GM21447 (cell line): ENCODE results near the gene KATNAL2.

Source experiments
- ATAC-seq: cut with Tn5 transposase; IDR thresholded peaks from one replicate; pipeline ENCODE4 v1.9.1; 2021; ENCODE audit not compliant: unreplicated experiment

The KATNAL2 gene

GRCh38 chr18:47109720-47110119, 192.3 kb downstream of the KATNAL2 start:
- ATAC-seq = no peak

DNA sequence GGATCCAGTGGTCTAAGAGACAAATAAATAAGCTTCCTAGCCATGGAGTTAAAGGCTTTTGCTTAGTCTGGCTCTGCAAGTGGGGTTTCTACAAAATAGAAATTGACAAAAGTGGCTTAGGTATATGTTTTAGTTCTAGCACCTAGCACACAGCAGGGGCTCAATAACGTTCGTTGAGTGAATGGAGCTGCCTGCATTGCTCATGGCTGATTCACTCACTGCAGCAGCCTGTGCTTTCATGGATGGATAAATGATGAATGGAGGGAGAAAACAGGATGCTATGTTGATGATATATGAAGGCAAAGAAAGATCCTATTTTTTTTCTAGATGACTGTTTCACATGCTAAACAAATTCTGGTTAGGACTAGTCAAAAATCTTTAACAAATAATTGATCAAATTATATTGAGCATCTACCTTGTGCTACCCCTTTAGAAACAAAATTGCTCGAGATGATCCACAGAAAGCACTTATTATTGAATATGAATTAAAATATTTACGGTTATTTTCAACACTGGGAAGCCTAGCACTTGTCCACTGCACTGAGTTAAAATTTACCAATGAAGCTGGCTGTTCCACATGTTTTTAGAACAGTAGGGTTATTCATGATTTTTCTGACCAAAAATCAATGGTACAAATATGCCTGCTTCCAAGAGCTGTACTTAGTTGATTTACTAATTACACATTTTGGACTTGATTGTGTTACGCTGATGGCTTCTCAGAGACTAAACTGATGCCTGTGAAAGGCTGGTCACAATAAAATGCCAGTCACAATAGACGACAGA, 193.3 kb downstream of the KATNAL2 start:
- no peak for ATAC-seq

- ATAC-seq = no peak
Measured at GRCh38 chr18:47113796-47114540, 196.6 kb downstream of the KATNAL2 start.

DNA sequence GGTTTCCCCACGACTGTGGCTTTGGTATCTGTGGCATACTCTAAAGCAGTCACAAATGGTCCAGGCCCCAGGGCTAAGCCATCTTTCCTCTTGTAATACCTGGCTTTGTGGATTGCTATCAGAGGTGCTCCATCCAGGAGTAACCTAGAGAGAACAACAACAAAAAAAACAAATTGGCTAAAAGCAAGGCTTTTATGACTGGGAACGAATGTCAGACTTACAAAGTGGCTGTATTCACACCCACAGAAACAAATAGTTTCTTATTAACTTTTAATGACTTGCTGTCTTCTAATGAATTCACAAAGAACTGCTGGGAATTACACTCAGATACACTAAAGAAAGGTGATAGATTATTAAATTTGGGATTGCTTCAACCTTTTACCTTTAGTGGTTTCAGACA, 197.8 kb downstream of the KATNAL2 start:
- ATAC-seq = no peak

DNA sequence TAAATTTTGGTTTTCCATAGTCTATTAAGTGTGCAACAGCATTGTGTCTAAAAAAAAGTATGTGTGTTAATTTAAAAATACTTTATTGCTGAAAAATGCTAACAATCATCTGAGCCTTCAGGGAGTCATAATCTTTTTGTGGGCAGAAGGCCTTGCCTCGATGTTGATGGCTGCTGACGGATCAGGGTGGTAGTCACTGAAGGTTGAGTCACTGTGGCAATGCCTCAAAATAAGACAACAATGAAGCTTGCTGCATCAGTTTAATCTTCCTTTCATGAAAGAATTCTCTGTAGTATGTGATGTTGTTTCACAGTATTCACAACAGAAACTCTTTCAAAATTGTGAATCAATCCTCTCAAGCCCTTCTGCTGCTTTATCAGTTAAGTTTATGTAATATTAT, 201.6 kb downstream of the KATNAL2 start:
- ATAC-seq = no peak

GRCh38 chr18:47120428-47120827, 203.0 kb downstream of the KATNAL2 start:
- peak; percentile 92 for ATAC-seq

DNA sequence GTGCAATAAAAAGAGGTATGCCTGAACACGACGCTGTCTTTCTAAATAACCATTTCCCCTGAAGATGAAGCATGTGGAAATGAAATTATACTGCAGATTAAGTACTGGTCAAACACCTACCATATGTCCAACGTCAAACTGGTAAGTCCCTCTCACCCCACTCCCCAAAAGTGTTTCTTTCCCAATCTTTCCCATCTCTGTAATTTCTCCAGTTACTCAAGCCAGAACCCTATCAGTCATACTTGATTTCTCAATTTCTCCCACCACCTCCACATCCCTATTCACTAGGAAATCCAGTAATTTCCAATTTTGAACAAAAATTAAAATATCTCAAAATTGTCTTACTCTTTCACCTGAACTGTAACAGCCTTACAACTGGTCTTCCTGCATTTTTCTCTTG, 203.7 kb downstream of the KATNAL2 start:
- no peak for ATAC-seq

DNA sequence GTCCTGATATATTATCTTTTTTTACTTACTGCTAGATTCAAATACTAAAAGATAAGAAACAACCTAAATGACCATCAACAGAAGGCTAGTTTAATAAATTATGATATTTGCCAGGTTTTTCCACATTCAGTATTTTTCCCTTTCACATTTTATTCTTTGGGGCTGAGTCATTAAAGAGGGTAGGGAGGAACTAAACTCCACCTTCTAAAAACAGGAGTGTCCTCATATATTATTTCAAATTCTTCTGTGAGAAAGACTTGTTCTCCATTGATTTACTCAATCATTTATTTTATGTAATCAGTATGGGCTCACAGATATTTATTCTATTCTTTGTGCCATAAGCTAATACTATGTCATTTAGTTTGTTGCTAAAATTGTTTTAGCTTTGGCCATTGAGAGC, 223.9 kb downstream of the KATNAL2 start:
- ATAC-seq = no peak

DNA sequence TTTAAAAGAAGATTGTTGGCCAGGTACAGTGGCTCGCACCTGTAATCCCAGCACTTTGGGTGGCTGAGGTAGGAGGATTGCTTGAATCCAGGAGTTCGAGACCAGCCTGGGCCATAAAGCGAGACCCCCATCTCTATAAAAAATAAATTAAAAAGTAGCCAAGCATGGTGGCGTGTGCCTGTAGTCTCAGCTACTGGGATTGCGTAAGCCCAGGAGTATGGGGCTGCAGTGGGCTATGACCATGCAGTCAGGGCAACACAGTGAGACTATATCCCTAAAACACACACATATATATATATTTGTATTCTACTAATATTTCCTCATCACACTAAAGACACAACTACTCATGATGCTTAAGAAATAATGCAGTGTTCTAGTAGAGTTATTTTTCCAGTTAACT, 225.8 kb downstream of the KATNAL2 start:
- no peak for ATAC-seq

DNA sequence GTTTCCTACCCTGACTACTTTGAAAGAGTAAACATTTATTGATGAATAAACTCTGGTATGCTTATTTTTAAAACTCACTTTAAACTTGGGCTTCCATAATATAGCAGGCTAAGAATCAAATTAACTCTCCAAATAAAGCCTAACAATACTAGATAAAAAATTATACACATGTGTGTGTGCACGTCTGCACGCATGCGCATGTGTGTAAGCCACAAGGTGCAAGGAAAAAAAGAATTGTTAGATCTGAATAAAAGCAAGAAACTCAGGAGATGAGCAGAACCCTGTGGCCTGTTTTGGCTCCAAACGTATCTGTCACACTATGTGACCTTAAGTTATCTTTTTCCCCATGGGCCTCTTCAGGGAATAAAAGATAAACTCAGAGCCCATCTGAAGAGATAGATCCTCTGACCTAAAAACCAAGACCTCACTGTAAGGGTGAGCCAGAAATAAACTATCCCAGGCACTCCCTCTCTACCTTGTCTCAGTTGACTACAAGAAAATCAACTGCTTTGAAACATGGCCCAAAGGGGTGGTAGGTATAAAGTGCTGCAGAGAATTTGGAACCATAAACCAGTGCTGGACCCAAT, 226.6 kb downstream of the KATNAL2 start:
- no peak for ATAC-seq

DNA sequence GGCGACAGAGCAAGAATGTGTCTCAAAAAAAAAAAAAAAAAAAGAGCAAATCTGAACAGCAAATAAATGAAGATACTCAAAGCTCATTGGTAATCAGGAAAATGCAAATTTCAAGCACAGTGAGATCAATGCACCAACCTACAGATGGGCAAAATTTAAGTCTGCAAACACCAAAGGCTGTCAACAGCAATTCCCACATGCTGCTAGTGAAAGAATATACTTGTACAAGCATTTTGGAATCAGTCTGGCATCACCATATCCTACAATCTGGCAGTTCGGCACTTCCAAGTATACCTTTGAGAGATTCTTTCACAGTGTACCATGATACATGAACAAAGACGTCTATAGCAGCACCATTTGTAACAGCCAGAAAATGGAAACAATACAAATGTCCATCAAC, 228.8 kb downstream of the KATNAL2 start:
- ATAC-seq = no peak

- no peak for ATAC-seq
Measured at GRCh38 chr18:47149457-47150028, 232.1 kb downstream of the KATNAL2 start.

DNA sequence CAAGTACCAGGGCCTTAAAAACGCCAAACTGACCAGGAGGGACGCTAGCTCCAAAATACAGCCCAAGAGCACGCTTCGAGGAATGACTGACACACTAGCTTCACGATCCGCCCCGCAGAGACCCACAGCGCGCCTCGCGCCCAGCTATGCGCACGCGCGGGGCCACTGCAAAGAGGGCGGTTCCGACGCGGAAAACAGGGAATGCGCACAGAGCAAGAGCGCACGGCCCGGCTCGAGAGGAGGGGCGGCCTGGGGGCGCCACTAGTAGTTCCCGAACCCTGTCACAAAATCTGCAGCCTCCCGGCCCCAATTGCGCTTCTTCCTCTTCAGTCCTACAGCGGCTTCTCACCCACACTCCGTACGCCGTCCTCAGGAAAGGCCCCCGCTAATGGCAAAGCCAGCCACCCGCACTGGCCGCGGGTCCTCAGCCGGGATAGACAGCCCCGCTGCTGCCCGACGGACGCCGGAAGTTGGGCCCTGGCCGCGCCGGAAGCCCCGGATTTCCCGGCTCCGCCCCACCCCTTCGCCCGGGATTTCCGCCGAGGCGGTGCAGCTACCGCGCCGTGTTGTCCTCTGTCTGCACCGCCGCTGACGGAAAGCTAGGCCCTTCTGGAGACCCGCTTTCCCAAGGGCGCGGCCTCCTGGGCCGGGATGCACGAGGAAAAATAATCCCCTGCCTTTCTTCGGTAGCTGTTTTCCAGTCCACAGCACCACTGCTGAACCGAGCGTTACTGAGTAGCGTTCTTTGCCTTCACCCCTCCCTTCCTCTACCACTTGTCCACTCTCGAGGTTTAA, 232.8 kb downstream of the KATNAL2 start, which contains the start of gene HDHD2:
Gene HDHD2 (minus strand): TSS at position 472 of the 795 bp plus-strand sequence. CDS start 14,061 bp downstream, outside the sequence.
- peak; percentile 91 for ATAC-seq

GRCh38 chr18:47150824-47151366, 233.5 kb downstream of the KATNAL2 start:
- peak; percentile 6 for ATAC-seq

- ATAC-seq = no peak
Measured at GRCh38 chr18:47151439-47151838, 234.0 kb downstream of the KATNAL2 start.
